ENCODE data around the gene CEP192. TPM values are rescaled to one million over a fixed set of nuclear protein-coding genes. Genes with fewer than 3 reads are reported as not detected.

CEP192 gene
- total RNA-seq, 1 experiment from 2014 or later, result 24.3 TPM

GRCh38 chr18:12995952-12996477, 4.9 kb downstream of the CEP192 start:
- H3K36me3 ChIP-seq (ENCODE audit: control insufficient read depth in 1 of 2, insufficient read depth in 2 of 2, low read length in 2 of 2), result peaks cover 3 to 4% of the 10 kb centered on the region in 2 experiments; a peak in 2 of 4 replicates
- no peaks in the 10 kb centered on the region for H3K9me2 ChIP-seq (ENCODE audit: insufficient read depth)
- peaks cover 4% of the 10 kb centered on the region; the same call in 1 of the 2 replicates for H4K20me1 ChIP-seq (ENCODE audit: insufficient read depth)
- TF ChIP-seq POLR2A (IDR thresholded peaks at IDR 0.05; ENCODE audit: borderline replicate concordance, extremely low read depth, insufficient read depth, insufficient read length) (no peak), EZH2 (IDR thresholded peaks at IDR 0.05) (no peak), JUND (IDR thresholded peaks at IDR 0.05) (no peak), SP1 (IDR thresholded peaks at IDR 0.05; ENCODE audit: low read depth) (no peak), CEBPB (IDR thresholded peaks at IDR 0.05; ENCODE audit: low read depth) (no peak), TCF7L2 (IDR thresholded peaks at IDR 0.05; ENCODE audit: borderline replicate concordance, extremely low read depth, insufficient read depth, insufficient read length) (no peak), ZNF274 (IDR thresholded peaks at IDR 0.05; ENCODE audit: low read depth, low read length) (no peak), EZH2phosphoT487 (IDR thresholded peaks at IDR 0.05; ENCODE audit: borderline replicate concordance) (no peak), EGR1 (IDR thresholded peaks at IDR 0.05; ENCODE audit: low read depth) (no peak), ZFX (IDR thresholded peaks at IDR 0.05) (no peak), MAX (IDR thresholded peaks at IDR 0.05) (no peak), FOSL1 (IDR thresholded peaks at IDR 0.05; ENCODE audit: low read depth) (no peak), SRF (IDR thresholded peaks at IDR 0.05; ENCODE audit: low read depth) (no peak), ELF1 (IDR thresholded peaks at IDR 0.05; ENCODE audit: borderline replicate concordance, low read depth) (no peak), POLR2AphosphoS5 (IDR thresholded peaks at IDR 0.05; ENCODE audit: low read depth, low read length) (no peak), ZBTB33 (IDR thresholded peaks at IDR 0.05; ENCODE audit: extremely low read depth, insufficient replicate concordance, low read length) (no peak), REST (IDR thresholded peaks at IDR 0.05; ENCODE audit: low read depth) (no peak), SIN3A (IDR thresholded peaks at IDR 0.05; ENCODE audit: low read depth) (no peak), CTCF (IDR thresholded peaks at IDR 0.05 in 2 of 3, conservative IDR thresholded peaks at IDR 0.05 in 1 of 3; ENCODE audit: borderline replicate concordance in 1 of 3, insufficient read depth in 1 of 3, low read depth in 2 of 3, low read length in 2 of 3) (no peak), ATF3 (IDR thresholded peaks at IDR 0.05) (no peak)
- no peak overlapping the region for H3K27ac ChIP-seq (ENCODE audit: low read depth, low read length)
- POLR2A ChIA-PET, result no interaction called here
- no peak overlapping the region for H3K9ac ChIP-seq (ENCODE audit: low read length)
- H3K4me3 ChIP-seq (replicated peaks in 1 of 2; ENCODE audit: low read depth in 1 of 2, low read length in 2 of 2), result no peak overlapping the region
- peaks cover 96% of the 10 kb centered on the region for H3K79me2 ChIP-seq (ENCODE audit: insufficient read depth, low read length)
- RAD21 ChIA-PET (ENCODE audit: low non-redundant PET in 1 of 2, low total read pairs in 2 of 2, uncharacterized antibody in 2 of 2, unreplicated experiment in 2 of 2), result no interaction called here
- H3K27me3 ChIP-seq (ENCODE audit: insufficient read depth, low read length), result no peaks in the 10 kb centered on the region
- ATAC-seq (no peak), DNase-seq (ENCODE audit: low read depth, low spot score) (no peak)
- H3K4me1 ChIP-seq (ENCODE audit: control insufficient read depth in 1 of 2, insufficient read depth in 2 of 2, low read length in 2 of 2), result peaks cover 7 to 10% of the 10 kb centered on the region in 2 experiments; a peak in 3 of 4 replicates
- no peaks in the 10 kb centered on the region for H3K9me3 ChIP-seq (ENCODE audit: control insufficient read depth in 1 of 2, insufficient read depth in 1 of 2, low read depth in 1 of 2, low read length in 2 of 2)
- no peak overlapping the region for H3K4me2 ChIP-seq (ENCODE audit: low read length)
- CTCF ChIA-PET, result no interaction called here
- BruUV-seq (replicated peaks), result no TSS peak
- H2AFZ ChIP-seq (ENCODE audit: low read depth, low read length, poor library complexity, severe bottlenecking), result no peak overlapping the region
- intact Hi-C loops (cut with micrococcal nuclease), result no loop called here
